ENCODE measurements around the gene UBTF. TPM values are rescaled to one million over a fixed set of nuclear protein-coding genes. Genes with fewer than 3 reads are reported as not detected.

UBTF gene
- total and polyA plus RNA-seq, 2 of the 8 experiments (the other 6 are each of a cell fraction or from before 2014, with no cell fraction given): 14.7 to 106 TPM

- DNase-seq (ENCODE audit: low read depth in 1 of 2, low spot score in 2 of 2): no peak
- TF ChIP-seq TCF12 (IDR thresholded peaks at IDR 0.05; ENCODE audit: low read depth, low read length) (no peak), SP2 (IDR thresholded peaks at IDR 0.05; ENCODE audit: low read length) (no peak), KDM4A (IDR thresholded peaks at IDR 0.05; ENCODE audit: low read depth, low read length, severe bottlenecking) (peak; percentile 9)
- TF ChIP-seq, protein P1, sequence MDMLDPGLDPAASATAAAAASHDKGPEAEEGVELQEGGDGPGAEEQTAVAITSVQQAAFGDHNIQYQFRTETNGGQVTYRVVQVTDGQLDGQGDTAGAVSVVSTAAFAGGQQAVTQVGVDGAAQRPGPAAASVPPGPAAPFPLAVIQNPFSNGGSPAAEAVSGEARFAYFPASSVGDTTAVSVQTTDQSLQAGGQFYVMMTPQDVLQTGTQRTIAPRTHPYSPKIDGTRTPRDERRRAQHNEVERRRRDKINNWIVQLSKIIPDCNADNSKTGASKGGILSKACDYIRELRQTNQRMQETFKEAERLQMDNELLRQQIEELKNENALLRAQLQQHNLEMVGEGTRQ (IDR thresholded peaks at IDR 0.05; ENCODE audit: low read length): no peak
- TF ChIP-seq, protein P2, sequence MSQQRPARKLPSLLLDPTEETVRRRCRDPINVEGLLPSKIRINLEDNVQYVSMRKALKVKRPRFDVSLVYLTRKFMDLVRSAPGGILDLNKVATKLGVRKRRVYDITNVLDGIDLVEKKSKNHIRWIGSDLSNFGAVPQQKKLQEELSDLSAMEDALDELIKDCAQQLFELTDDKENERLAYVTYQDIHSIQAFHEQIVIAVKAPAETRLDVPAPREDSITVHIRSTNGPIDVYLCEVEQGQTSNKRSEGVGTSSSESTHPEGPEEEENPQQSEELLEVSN (IDR thresholded peaks at IDR 0.05): no peak
- H3K4me3 ChIP-seq (ENCODE audit: extremely low read depth in 1 of 4, insufficient read depth in 2 of 4, low read depth in 3 of 4, low read length in 4 of 4): peak overlapping the region; percentile 55 to 100 (median 82)
- H3K9me3 ChIP-seq (ENCODE audit: insufficient read depth in 2 of 2, low read depth in 1 of 2, low read length in 1 of 2): no peaks in the 10 kb centered on the region
- H3K27me3 ChIP-seq (replicated peaks in 1 of 4; ENCODE audit: control insufficient read depth in 3 of 4, extremely low read depth in 1 of 4, insufficient read depth in 3 of 4, low read length in 3 of 4): no peaks in the 10 kb centered on the region
- no peak overlapping the region; the same call in 1 of the 2 replicates for H4K8ac ChIP-seq (ENCODE audit: extremely low read depth, insufficient read depth, low read length)
- ChIA-PET CTCF (ENCODE audit: partially characterized antibody) (interaction anchor here (0.6 to 3.3 kb wide), 23 partner anchors 9 to 284 kb away, joined by 3 to 26 read pairs (median 5); partner anchors contain the start of genes GRN and SLC25A39), POLR2A (ENCODE audit: partially characterized antibody) (interaction anchor here (0.7 to 4.9 kb wide), 26 partner anchors 10 to 143 kb away, joined by 3 to 58 read pairs (median 4); partner anchors contain the start of genes ASB16, GRN, RUNDC3A and SLC25A39)
- H2BK5ac ChIP-seq (ENCODE audit: low read depth, low read length): no peak overlapping the region
- H3K4ac ChIP-seq (replicated peaks; ENCODE audit: insufficient read length, low read depth, low read length): no peak overlapping the region
- H4K5ac ChIP-seq (ENCODE audit: insufficient read length, low read depth, low read length): peak overlapping the region; percentile 28
- H2AFZ ChIP-seq (ENCODE audit: low read length): no peak overlapping the region
- peak overlapping the region; percentile 42 for H3K56ac ChIP-seq (replicated peaks; ENCODE audit: insufficient read length, low read depth, low read length)
- peak overlapping the region; percentile 84 to 97 for H3K4me2 ChIP-seq (ENCODE audit: insufficient read depth in 1 of 2, low read depth in 2 of 2, low read length in 2 of 2)
- peaks cover 10 to 14% of the 10 kb centered on the region in 2 experiments for H3K79me2 ChIP-seq (ENCODE audit: control insufficient read depth in 1 of 2, insufficient read depth in 2 of 2, low read length in 2 of 2)
- no peak overlapping the region for H3K18ac ChIP-seq (ENCODE audit: extremely low read depth, low read length)
- no peak overlapping the region; a peak in 1 of 7 replicates for H3K9ac ChIP-seq (replicated peaks in 1 of 4; ENCODE audit: extremely low read depth in 1 of 4, low read depth in 3 of 4, low read length in 3 of 4)
- no peak overlapping the region for H3K27ac ChIP-seq (ENCODE audit: low read depth, low read length)
- no peak overlapping the region for H2BK20ac ChIP-seq (ENCODE audit: low read length)
- H2BK120ac ChIP-seq (replicated peaks; ENCODE audit: low read depth, low read length): no peak overlapping the region
- H3K36me3 ChIP-seq (ENCODE audit: control insufficient read depth in 2 of 4, insufficient read depth in 4 of 4, low read length in 3 of 4): peaks cover 0 to 4% (median under 1%) of the 10 kb centered on the region in 4 experiments; a peak in 3 of 8 replicates
- no peak overlapping the region for H2BK12ac ChIP-seq (ENCODE audit: low read depth, low read length)
- H3K14ac ChIP-seq (ENCODE audit: insufficient read length): no peak overlapping the region
- no peak overlapping the region for H4K91ac ChIP-seq (replicated peaks; ENCODE audit: insufficient read length, low read length)
- H4K20me1 ChIP-seq (replicated peaks in 1 of 2; ENCODE audit: control insufficient read depth in 1 of 2, insufficient read depth in 2 of 2, low read length in 2 of 2): no peaks in the 10 kb centered on the region
- WGBS, 2 experiments (ENCODE audit: extremely low coverage in 1 of 2, insufficient coverage in 1 of 2, insufficient read length in 1 of 2, insufficient replicate concordance in 2 of 2, low coverage in 1 of 2, low lambda C conversion rate in 2 of 2, missing lambda C conversion rate in 1 of 2): 0% methylated on average over 4 of the region's 17 CpGs; no CpG with 5 or more reads in 1 of the 2 experiments
- no peak for FAIRE-seq
- peaks cover 21% of the 10 kb centered on the region for H3K23me2 ChIP-seq (ENCODE audit: low read depth, low read length)
- H3K4me1 ChIP-seq (replicated peaks in 1 of 4; ENCODE audit: control insufficient read depth in 3 of 4, insufficient read depth in 4 of 4, low read length in 3 of 4): peaks cover 4 to 21% (median 5%) of the 10 kb centered on the region in 4 experiments; a peak in 6 of 7 replicates
- H2AK5ac ChIP-seq (ENCODE audit: low read depth, low read length): no peak overlapping the region
- no peaks in the 10 kb centered on the region; the same call in 1 of the 2 replicates for H3K79me1 ChIP-seq (ENCODE audit: low read depth, low read length)
- no peak overlapping the region for H2BK15ac ChIP-seq (ENCODE audit: low read length)
- H3K23ac ChIP-seq (ENCODE audit: insufficient read length): no peak overlapping the region
These were observed 2.3 kb upstream of the UBTF start for GRCh38 chr17:44221862-44222111.
